NCI-H2081 (cell line): ENCODE data around the gene LHX1.
A peak's percentile ranks its signal among the peaks of the same experiment; 100 is the strongest.

Source experiments
- DNase-seq, 2 experiments: peaks; one replicate each; lab custom pipeline; 2025; lab: John Stamatoyannopoulos, UW

LHX1 gene

GRCh38 chr17:36939052-36939801, 2.0 kb downstream of the LHX1 start:
- no peak for DNase-seq

- DNase-seq = no peak
Measured at GRCh38 chr17:36939802-36940312, 2.6 kb downstream of the LHX1 start.

GRCh38 chr17:36940313-36941264, 3.3 kb downstream of the LHX1 start:
- no peak for DNase-seq

GRCh38 chr17:36941265-36942010, 4.2 kb downstream of the LHX1 start:
- no peak for DNase-seq

GRCh38 chr17:36942019-36942599, 4.8 kb downstream of the LHX1 start:
- DNase-seq = no peak

- no peak for DNase-seq
Measured at GRCh38 chr17:36942631-36943125, 5.4 kb downstream of the LHX1 start.

GRCh38 chr17:36943250-36944191, 6.2 kb downstream of the LHX1 start:
- peak in 1 of 2 experiments; percentile 22 for DNase-seq

GRCh38 chr17:36944553-36944952, 7.3 kb downstream of the LHX1 start:
- DNase-seq = no peak

- DNase-seq = no peak
Measured at GRCh38 chr17:36945140-36945539, 7.9 kb downstream of the LHX1 start.

- DNase-seq = no peak
Measured at GRCh38 chr17:36945959-36946725, 8.9 kb downstream of the LHX1 start.

GRCh38 chr17:36946726-36947091, 9.4 kb downstream of the LHX1 start:
- no peak for DNase-seq

GRCh38 chr17:36947922-36948716, 10.8 kb downstream of the LHX1 start:
- DNase-seq = no peak

- peak; percentile 98 for DNase-seq
Measured at GRCh38 chr17:36948717-36949460, 11.6 kb downstream of the LHX1 start, which contains the start of gene AATF. Gene AATF (plus strand): TSS chr17:36948954. CDS start chr17:36949126, 172 bp downstream.

GRCh38 chr17:36949461-36949927, 12.2 kb downstream of the LHX1 start:
- DNase-seq = no peak

GRCh38 chr17:36950027-36950426, 12.8 kb downstream of the LHX1 start:
- no peak for DNase-seq

- DNase-seq = no peak
Measured at GRCh38 chr17:36951084-36951789, 14.0 kb downstream of the LHX1 start.

GRCh38 chr17:36971508-36971907, 34.2 kb downstream of the LHX1 start:
- DNase-seq = no peak
